Measurements from ENCODE around the gene PELI2. TPM values are rescaled to one million over a fixed set of nuclear protein-coding genes. Genes with fewer than 3 reads are reported as not detected.

Gene PELI2
- total and polyA plus RNA-seq, 2 of the 4 experiments (the other 2 are of a cell fraction) = 6.0 to 36.7 TPM

DNA sequence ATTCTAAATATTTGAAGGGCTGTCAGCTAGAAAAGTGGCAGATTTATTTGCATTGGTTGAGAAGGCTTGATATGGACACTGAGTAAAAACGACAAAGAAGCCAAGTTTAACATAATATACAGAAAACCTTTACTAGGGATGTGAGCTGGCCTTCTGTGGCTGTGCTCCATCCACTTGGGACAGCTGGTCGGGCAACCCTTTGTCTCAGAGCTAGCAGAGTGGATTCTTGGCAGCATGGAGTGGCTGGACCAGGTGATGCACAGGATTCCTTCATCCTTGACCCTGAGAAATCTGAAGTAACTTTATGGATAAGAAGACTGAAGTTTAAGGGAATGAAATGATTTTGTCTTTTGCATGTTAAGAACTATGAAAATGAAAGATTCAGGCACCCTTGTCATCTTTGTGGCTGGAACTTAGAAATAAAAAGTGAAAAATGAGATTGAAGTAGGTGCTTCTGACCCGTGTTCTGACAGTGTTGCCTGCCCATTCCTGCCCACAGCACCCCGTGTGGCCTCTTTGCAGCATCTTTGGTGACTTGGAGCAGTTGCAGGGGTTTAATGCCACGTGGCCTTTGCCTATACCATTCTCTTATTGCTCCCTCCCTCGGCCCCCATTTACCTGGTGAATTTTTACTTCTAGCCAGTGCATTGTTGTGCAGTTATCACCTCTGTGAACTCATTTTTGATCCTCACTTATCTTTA, 32.6 kb downstream of the PELI2 start:
- Histone ChIP-seq H4K20me1 (ENCODE audit: insufficient read depth, low read length) (peaks cover 36% of the 10 kb centered on the region; the same call in 1 of the 2 replicates), H3K56ac (ENCODE audit: extremely low read depth, insufficient read depth, low read length) (no peak overlapping the region), H4K91ac (ENCODE audit: insufficient read depth, low read depth, low read length) (no peak overlapping the region), H2BK120ac (ENCODE audit: low read depth, low read length) (no peak overlapping the region), H3K27ac (ENCODE audit: insufficient read depth, low read length) (no peak overlapping the region), H3K27me3 (ENCODE audit: control insufficient read depth, insufficient read depth, low read length) (no peaks in the 10 kb centered on the region), H3K14ac (replicated peaks; ENCODE audit: low read depth, low read length) (no peak overlapping the region), H4K5ac (ENCODE audit: low read depth, low read length) (no peak overlapping the region), H3K9me3 (ENCODE audit: control insufficient read depth, insufficient read depth, low read length) (no peaks in the 10 kb centered on the region; the same call in 1 of the 2 replicates), H3K4ac (ENCODE audit: low read depth, low read length) (no peak overlapping the region), H3K18ac (ENCODE audit: low read depth, low read length) (no peak overlapping the region), H2AK5ac (ENCODE audit: low read depth, low read length) (no peak overlapping the region), H2BK5ac (ENCODE audit: low read depth, low read length, poor library complexity, severe bottlenecking) (no peak overlapping the region), H3K9me1 (ENCODE audit: insufficient read depth, low read length) (peaks cover 13% of the 10 kb centered on the region), H3K4me3 (ENCODE audit: insufficient read depth, low read depth, low read length) (no peak overlapping the region), H2AK9ac (replicated peaks; ENCODE audit: low read depth, low read length, poor library complexity) (no peak overlapping the region), H3K79me1 (ENCODE audit: low read depth in 1 of 2, low read length in 2 of 2) (peaks cover 15 to 65% of the 10 kb centered on the region in 2 experiments), H3K36me3 (ENCODE audit: control insufficient read depth, insufficient read depth, low read length) (no peaks in the 10 kb centered on the region), H2BK20ac (ENCODE audit: low read depth, low read length) (no peak overlapping the region), H2AFZ (replicated peaks; ENCODE audit: low read length, poor library complexity) (no peak overlapping the region), H3K9ac (ENCODE audit: low read depth, low read length) (no peak overlapping the region), H2BK15ac (ENCODE audit: low read depth, low read length) (no peak overlapping the region), H4K8ac (ENCODE audit: low read depth in 2 of 2, low read length in 2 of 2) (no peak overlapping the region), H3K23ac (ENCODE audit: low read depth, low read length) (no peak overlapping the region), H3K4me1 (ENCODE audit: control insufficient read depth, insufficient read depth, low read length) (peaks cover 14% of the 10 kb centered on the region), H3K4me2 (ENCODE audit: low read depth, low read length) (no peak overlapping the region)
- ATAC-seq (ENCODE audit: low read depth) = no peak
- POLR2A ChIA-PET (ENCODE audit: unreplicated experiment) = no interaction called here
- dilution Hi-C loops (cut with HindIII; ENCODE audit: low sequenced_read_pairs, unreplicated experiment) (no loop called here), intact Hi-C loops (cut with micrococcal nuclease) (no loop called here), in situ Hi-C loops (cut with MboI; ENCODE audit: low sequenced_read_pairs) (no loop called here)
- BruUV-seq (replicated peaks) = no TSS peak
- no peak for DNase-seq
- TF ChIP-seq MXI1 (IDR thresholded peaks at IDR 0.05; ENCODE audit: borderline replicate concordance, low read depth, low read length) (no peak), RCOR1 (IDR thresholded peaks at IDR 0.05; ENCODE audit: insufficient replicate concordance, low read length) (no peak), SMC3 (IDR thresholded peaks at IDR 0.05; ENCODE audit: low read depth, low read length) (no peak), CEBPB (IDR thresholded peaks at IDR 0.05; ENCODE audit: low read depth, low read length) (no peak), RFX5 (IDR thresholded peaks at IDR 0.05; ENCODE audit: low read depth, low read length) (no peak), CHD1 (IDR thresholded peaks at IDR 0.05; ENCODE audit: low read depth, low read length) (no peak)
- CTCF ChIA-PET = no interaction called here
- 100% methylated on average over 2 of the region's 6 CpGs; no CpG with 5 or more reads in 1 of the 2 experiments for WGBS, 2 experiments (ENCODE audit: extremely low coverage in 2 of 2, insufficient read length in 1 of 2)
